PFSK-1 (cell line): Measurements from ENCODE around the gene PCSK4.

ENCODE experiments used
- POLR2AphosphoS5 ChIP-seq: IDR thresholded peaks from 2 replicates; pipeline ENCODE4 v1.6.1; 2012; ENCODE audit warnings: low read depth, mild to moderate bottlenecking, control low read depth, low read length, moderate library complexity
- TAF1 ChIP-seq: IDR thresholded peaks from 2 replicates; pipeline ENCODE4 v1.6.1; 2012; ENCODE audit warnings: low read length, control low read depth, borderline replicate concordance; ENCODE audit not compliant: insufficient read depth

GRCh38 chr19:1491114-1491848 lies 1.1 kb upstream of the PCSK4 start, which contains the start of gene REEP6:
- peak; percentile 49; the same call in 1 of the 2 replicates for TF ChIP-seq POLR2AphosphoS5
- TF ChIP-seq TAF1: 0 out of 2 replicates have a peak, but pooled peaks have one; percentile 51
